H1 (cell line): ENCODE measurements around the gene INPP5F. TPM values are rescaled to one million over a fixed set of nuclear protein-coding genes. Genes with fewer than 3 reads are reported as not detected.

Source experiments
- E2F6 ChIP-seq: IDR thresholded peaks from 2 replicates; pipeline ENCODE4 v1.6.1; 2012; ENCODE audit warnings: inconsistent platforms
- NRF1 ChIP-seq: IDR thresholded peaks from 2 replicates; pipeline ENCODE4 v1.6.1; 2011; ENCODE audit warnings: mild to moderate bottlenecking, low read depth, low read length, improper control_type of control experiment
- POU5F1 ChIP-seq: IDR thresholded peaks from 2 replicates; pipeline ENCODE4 v1.6.1; 2011; ENCODE audit warnings: low read depth, mild to moderate bottlenecking, low read length, moderate library complexity
- TBP ChIP-seq: IDR thresholded peaks from 2 replicates; pipeline ENCODE4 v1.6.1; 2011; ENCODE audit warnings: low read depth, low read length, improper control_type of control experiment
- polyA plus RNA-seq, 7 experiments: library from polyadenylated mRNA; depleted of rRNA in 3 of 7; stranded (reverse) in 5 of 7; unstranded in 2 of 7; fragments of >200 nt in 5 of 7; fragments of 200-250 nt in 2 of 7; gene quantifications; 1 replicate in 5 of 7; 2 replicates in 1 of 7; 4 replicates in 1 of 7; pipeline versions ENCODE4 v1.2.1 to v1.2.3, GENCODE V29; 2011 to 2013; ENCODE audit warnings: missing spikeins in 2 of 7, mixed read lengths in 2 of 7
- total RNA-seq: library from RNA; stranded (reverse); fragmentation: NEBNext Ultra II Directional; extraction: Animal tissue kit (Norgen Biotek cat#: 25700); gene quantifications from 2 replicates; pipeline ENCODE4 v1.2.1, GENCODE V29; 2021
- TF ChIP-seq, protein P1 (sequence below): IDR thresholded peaks from 2 replicates; pipeline ENCODE4 v1.6.1; 2011; ENCODE audit warnings: low read depth, mild to moderate bottlenecking, low read length; ENCODE audit not compliant: insufficient read depth

The INPP5F gene
- total and polyA plus RNA-seq, 2 of the 8 experiments (the other 6 are each of a cell fraction or from before 2014, with no cell fraction given) = 50.1 to 101 TPM

- TF ChIP-seq TBP (no peak), NRF1 (no peak), E2F6 (no peak), POU5F1 (no peak)
- TF ChIP-seq, protein P1, sequence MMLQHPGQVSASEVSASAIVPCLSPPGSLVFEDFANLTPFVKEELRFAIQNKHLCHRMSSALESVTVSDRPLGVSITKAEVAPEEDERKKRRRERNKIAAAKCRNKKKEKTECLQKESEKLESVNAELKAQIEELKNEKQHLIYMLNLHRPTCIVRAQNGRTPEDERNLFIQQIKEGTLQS = no peak
These were observed 77.4 kb downstream of the INPP5F start (continued) for GRCh38 chr10:119803264-119803663.
